ENCODE results near the gene MYBPHL. TPM values are rescaled to one million over a fixed set of nuclear protein-coding genes. Genes with fewer than 3 reads are reported as not detected.

MYBPHL gene
- total RNA-seq, 8 experiments from 2014 or later, result 0.67 to 0.92 (median 0.81) TPM; not detected in 5

DNA sequence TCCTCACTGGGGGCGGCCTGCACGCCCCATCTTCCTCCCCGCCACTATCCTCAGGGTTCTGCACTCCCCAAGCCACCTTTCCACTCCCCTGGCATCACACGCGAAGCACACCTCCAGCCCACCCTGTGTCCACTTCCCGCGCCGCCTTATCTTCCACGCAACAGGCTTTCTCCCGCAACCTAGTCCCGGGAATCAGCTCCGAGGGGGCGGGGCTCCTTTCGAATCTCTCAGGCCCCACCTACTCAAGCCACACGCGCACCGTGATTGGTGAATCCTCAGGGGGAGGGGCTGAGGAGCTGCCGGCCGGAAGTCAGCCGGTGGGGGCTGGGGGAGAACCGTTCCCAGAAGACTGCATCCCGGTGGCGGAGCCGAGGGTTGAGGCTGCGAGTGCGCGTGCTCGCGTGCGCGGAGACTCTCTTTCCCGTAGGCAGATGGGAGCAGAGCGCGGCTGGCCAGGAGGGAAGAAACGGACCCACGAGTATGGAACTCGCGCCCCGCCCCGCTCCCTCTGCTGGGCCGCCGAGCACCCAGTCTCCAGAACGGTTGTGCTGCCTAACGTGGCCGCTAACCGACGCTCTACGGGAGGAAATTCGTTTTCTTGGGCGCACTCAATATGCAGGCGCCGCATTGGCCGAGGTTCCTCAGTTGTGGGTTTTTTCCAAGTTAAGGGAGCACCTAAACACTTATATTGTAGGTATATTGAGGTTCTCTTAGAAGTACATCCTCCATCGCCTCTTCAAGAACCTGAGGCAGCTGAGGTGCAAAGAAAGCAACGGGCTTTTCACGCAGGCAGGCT lies 23.7 kb downstream of the MYBPHL start, which contains the start of gene PSRC1:
Gene PSRC1, minus strand, starts transcription at position 194 of the 796 bp plus-strand sequence.
- WGBS, 10 experiments, result 0 to 19% (median 2%) methylated on average over 1 to 36 of the region's 56 CpGs; no CpG with 5 or more reads in 1 of the 10 experiments
- in situ Hi-C loops (cut with MboI; ENCODE audit: low pct_unique_long_range_greater_than_20kb in 2 of 9, low sequenced_read_pairs in 9 of 9, unreplicated experiment in 9 of 9), result no loop called here
- H3K27ac ChIP-seq, result peak within 1 kb of the TSS; percentile 71 to 77

GRCh38 chr1:109282497-109282951 lies 24.3 kb downstream of the MYBPHL start:
- Histone ChIP-seq H3K4me1 (replicated peaks in 1 of 2) (peaks cover 27 to 34% of the 10 kb centered on the region in 2 donors), H3K4me3 (peak overlapping the region; percentile 38 to 63 (median 49)), H3K27ac (no peak overlapping the region)
- 0 to 28% (median 0%) methylated on average over 1 to 9 of the region's 10 CpGs; no CpG with 5 or more reads in 3 of the 10 experiments for WGBS, 10 experiments
- in situ Hi-C loops (cut with MboI; ENCODE audit: low pct_unique_long_range_greater_than_20kb in 2 of 9, low sequenced_read_pairs in 9 of 9, unreplicated experiment in 9 of 9), result no loop called here
- peak in 3 of 8 experiments; percentile 7 to 13 (median 11) for ATAC-seq (replicated peaks in 6 of 8)

More for the DNA sequence above, 23.7 kb downstream of the MYBPHL start, which contains the start of gene PSRC1:
- Histone ChIP-seq H3K4me1 (replicated peaks in 1 of 2) (peaks cover 25 to 31% of the 10 kb centered on the region in 2 donors), H3K4me3 (peak within 1 kb of the TSS; percentile 38 to 63 (median 49))
- ATAC-seq (replicated peaks in 6 of 8), result peak; percentile 81 to 94 (median 93)

GRCh38 chr1:109281680-109282496 lies 24.9 kb downstream of the MYBPHL start:
- 0 to 77% (median 33%) methylated on average over 1 to 21 of the region's 28 CpGs; no CpG with 5 or more reads in 1 of the 10 experiments for WGBS, 10 experiments
- Histone ChIP-seq H3K4me1 (replicated peaks in 1 of 2) (peaks cover 31 to 39% of the 10 kb centered on the region in 2 donors), H3K27ac (no peak overlapping the region), H3K4me3 (peak overlapping the region; percentile 38 to 63 (median 49))
- no peak for ATAC-seq (replicated peaks in 6 of 8)
- in situ Hi-C loops (cut with MboI; ENCODE audit: low pct_unique_long_range_greater_than_20kb in 2 of 9, low sequenced_read_pairs in 9 of 9, unreplicated experiment in 9 of 9), result no loop called here

DNA sequence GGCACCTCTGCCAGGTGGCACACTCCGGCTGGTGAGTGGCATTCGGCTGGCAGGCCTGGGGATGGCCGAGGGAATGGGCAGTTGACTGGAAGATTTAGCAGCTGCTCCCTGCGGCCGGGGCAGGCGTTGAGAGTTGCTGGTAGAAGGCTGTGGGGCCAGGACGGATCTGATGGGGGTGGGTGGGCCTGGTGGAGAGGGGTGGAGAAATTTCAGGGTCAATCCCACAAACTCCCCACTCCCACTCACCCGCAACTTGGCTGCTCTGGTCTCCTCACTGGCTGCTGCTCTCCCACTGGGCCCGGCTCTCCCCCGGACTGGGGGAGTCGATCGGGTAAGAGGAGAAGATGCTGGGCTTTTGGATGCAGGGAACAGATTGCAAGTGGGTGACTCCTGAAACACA lies 25.9 kb downstream of the MYBPHL start:
- no peak for ATAC-seq (replicated peaks in 6 of 8)
- Histone ChIP-seq H3K27ac (no peak overlapping the region), H3K4me3 (no peak overlapping the region), H3K4me1 (replicated peaks in 1 of 2) (peaks cover 31 to 39% of the 10 kb centered on the region in 2 donors)
- 80 to 100% (median 96%) methylated on average over 1 to 8 of the region's 12 CpGs; no CpG with 5 or more reads in 4 of the 10 experiments for WGBS, 10 experiments
- in situ Hi-C loops (cut with MboI; ENCODE audit: low pct_unique_long_range_greater_than_20kb in 2 of 9, low sequenced_read_pairs in 9 of 9, unreplicated experiment in 9 of 9), result no loop called here

GRCh38 chr1:109279615-109280278 lies 27.1 kb downstream of the MYBPHL start:
- ATAC-seq (replicated peaks in 6 of 8), result no peak
- no peak overlapping the region for H3K4me3 ChIP-seq
- in situ Hi-C loops (cut with MboI; ENCODE audit: low pct_unique_long_range_greater_than_20kb in 2 of 9, low sequenced_read_pairs in 9 of 9, unreplicated experiment in 9 of 9), result loop anchor here in 1 of 9 experiments (10.0 kb wide), 1 partner anchor 115 kb away; the partner anchor contains the start of gene SORT1
- peaks cover 37 to 41% of the 10 kb centered on the region in 2 donors for H3K4me1 ChIP-seq (replicated peaks in 1 of 2)
- 89 to 100% (median 99%) methylated on average over 1 to 5 of the region's 5 CpGs; no CpG with 5 or more reads in 2 of the 10 experiments for WGBS, 10 experiments
- H3K27ac ChIP-seq, result no peak overlapping the region

DNA sequence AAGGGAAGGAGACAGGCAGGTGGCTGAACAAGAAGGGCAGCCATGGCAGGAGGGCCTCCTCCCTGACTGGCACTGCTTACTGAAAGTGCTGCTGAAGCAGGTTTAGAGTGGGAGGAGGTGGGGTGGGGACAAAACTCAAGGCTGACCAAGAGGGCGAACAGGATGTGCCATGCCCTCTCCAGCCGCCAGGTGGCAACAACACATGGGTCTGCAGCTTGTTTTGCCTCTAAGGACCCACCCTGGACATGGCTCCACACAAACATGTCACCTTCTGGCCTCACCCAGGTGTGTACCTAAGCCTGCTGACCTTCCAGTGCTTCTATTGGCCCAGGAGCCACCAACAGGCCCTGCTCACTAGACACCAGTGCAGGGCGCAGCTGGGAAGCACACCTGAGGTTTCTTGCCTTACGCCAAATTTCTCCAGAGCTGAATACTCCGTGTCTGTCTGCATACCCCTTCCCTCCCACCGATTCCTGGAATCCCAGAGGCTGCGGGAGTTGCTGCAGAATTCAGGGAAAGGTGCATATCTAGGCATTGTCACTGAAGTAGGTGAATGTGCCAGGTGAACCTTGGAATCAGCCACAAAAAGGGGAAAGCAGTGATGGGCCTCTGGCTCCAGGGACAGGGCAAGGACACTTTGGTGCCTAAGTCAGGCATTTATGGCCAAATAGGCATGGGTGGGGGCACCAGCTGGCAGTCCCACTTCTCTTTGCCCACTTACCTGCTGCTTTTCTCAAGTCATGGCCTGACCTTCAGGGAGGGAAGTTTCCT lies 29.2 kb downstream of the MYBPHL start:
- ATAC-seq (replicated peaks in 6 of 8), result peak; percentile 15 to 75 (median 64)
- 20 to 100% (median 72%) methylated on average over 1 to 7 of the region's 7 CpGs; no CpG with 5 or more reads in 3 of the 10 experiments for WGBS, 10 experiments
- H3K4me3 ChIP-seq, result no peak overlapping the region
- H3K4me1 ChIP-seq (replicated peaks in 1 of 2), result peaks cover 34 to 36% of the 10 kb centered on the region in 2 donors
- in situ Hi-C loops (cut with MboI; ENCODE audit: low pct_unique_long_range_greater_than_20kb in 2 of 9, low sequenced_read_pairs in 9 of 9, unreplicated experiment in 9 of 9), result loop anchor here in 1 of 9 experiments (10.0 kb wide), 1 partner anchor 117 kb away; the partner anchor contains the start of gene SORT1
- H3K27ac ChIP-seq, result peak overlapping the region; percentile 1 to 20

- in situ Hi-C loops (cut with MboI; ENCODE audit: low pct_unique_long_range_greater_than_20kb in 2 of 9, low sequenced_read_pairs in 9 of 9, unreplicated experiment in 9 of 9), result loop anchor here in 1 of 9 experiments (10.0 kb wide), 1 partner anchor 119 kb away; the partner anchor contains the start of gene SORT1
- Histone ChIP-seq H3K27ac (no peak overlapping the region), H3K4me1 (replicated peaks in 1 of 2) (peaks cover 23 to 24% of the 10 kb centered on the region in 2 donors), H3K4me3 (no peak overlapping the region)
- ATAC-seq (replicated peaks in 6 of 8), result peak in 6 of 8 experiments; percentile 0 to 46 (median 30)
- WGBS, 10 experiments, result 60 to 94% (median 76%) methylated on average over 1 to 8 of the region's 9 CpGs; no CpG with 5 or more reads in 4 of the 10 experiments
Observed at GRCh38 chr1:109275706-109276345, 31.0 kb downstream of the MYBPHL start.

GRCh38 chr1:109274533-109275476 lies 32.0 kb downstream of the MYBPHL start:
- H3K4me3 ChIP-seq, result no peak overlapping the region
- WGBS, 10 experiments, result 17 to 80% (median 42%) methylated on average over 2 to 18 of the region's 24 CpGs; no CpG with 5 or more reads in 4 of the 10 experiments
- ATAC-seq (replicated peaks in 6 of 8), result peak; percentile 8 to 75 (median 64)
- peaks cover 23 to 24% of the 10 kb centered on the region in 2 donors for H3K4me1 ChIP-seq (replicated peaks in 1 of 2)
- peak overlapping the region; percentile 38 to 41 for H3K27ac ChIP-seq
- in situ Hi-C loops (cut with MboI; ENCODE audit: low pct_unique_long_range_greater_than_20kb in 2 of 9, low sequenced_read_pairs in 9 of 9, unreplicated experiment in 9 of 9), result loop anchor here in 3 of 9 experiments (10.0 to 25.0 kb wide), 2 partner anchors 112 to 120 kb away; partner anchors contain the start of gene SORT1 (in 3 of the 3)

DNA sequence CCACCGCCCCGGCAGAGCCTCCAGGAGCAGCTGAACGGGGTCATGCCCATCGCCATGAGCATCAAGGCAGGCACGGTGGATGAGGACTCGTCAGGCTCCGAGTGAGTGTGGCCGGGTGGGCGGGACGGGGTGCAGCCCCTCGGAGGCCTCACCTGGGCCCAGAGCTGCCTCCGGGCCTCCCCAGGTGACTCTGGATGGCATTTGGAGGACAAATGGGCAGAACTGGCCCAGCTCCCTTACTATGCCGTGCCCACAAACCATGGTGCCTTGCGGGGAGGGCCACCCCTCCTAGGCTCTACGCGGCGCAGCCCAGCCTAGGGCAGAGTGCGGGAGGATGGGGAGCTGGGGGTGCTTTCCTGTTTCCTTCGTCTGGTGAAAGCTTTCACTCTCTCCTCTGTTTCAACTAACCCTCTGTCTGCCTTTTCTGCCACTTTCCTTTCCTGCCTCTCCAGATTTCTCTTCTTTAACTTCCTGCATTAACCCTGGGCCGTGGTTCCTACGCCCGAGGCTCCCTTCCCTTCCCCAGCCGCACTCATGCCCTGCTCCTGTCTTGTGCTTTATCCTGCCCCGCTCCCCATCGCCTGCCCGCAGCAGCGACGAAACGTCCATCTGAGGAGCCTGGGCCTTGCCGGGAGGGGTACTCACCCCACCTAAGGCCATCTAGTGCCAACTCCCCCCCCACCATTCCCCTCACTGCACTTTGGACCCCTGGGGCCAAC lies 33.1 kb downstream of the MYBPHL start:
- Histone ChIP-seq H3K4me3 (no peak overlapping the region), H3K27ac (peak overlapping the region in 1 of 2 donors; percentile 41), H3K4me1 (replicated peaks in 1 of 2) (peaks cover 23 to 24% of the 10 kb centered on the region in 2 donors)
- no peak for ATAC-seq (replicated peaks in 6 of 8)
- in situ Hi-C loops (cut with MboI; ENCODE audit: low pct_unique_long_range_greater_than_20kb in 2 of 9, low sequenced_read_pairs in 9 of 9, unreplicated experiment in 9 of 9), result loop anchor here in 3 of 9 experiments (10.0 to 25.0 kb wide), 2 partner anchors 114 to 121 kb away; partner anchors contain the start of gene SORT1 (in 3 of the 3)
- WGBS, 10 experiments, result 44 to 93% (median 67%) methylated on average over 3 to 12 of the region's 30 CpGs; no CpG with 5 or more reads in 3 of the 10 experiments
